ENCODE data around the gene MTFR1L.
A peak's percentile ranks its signal among the peaks of the same experiment; 100 is the strongest.

Gene MTFR1L

DNA sequence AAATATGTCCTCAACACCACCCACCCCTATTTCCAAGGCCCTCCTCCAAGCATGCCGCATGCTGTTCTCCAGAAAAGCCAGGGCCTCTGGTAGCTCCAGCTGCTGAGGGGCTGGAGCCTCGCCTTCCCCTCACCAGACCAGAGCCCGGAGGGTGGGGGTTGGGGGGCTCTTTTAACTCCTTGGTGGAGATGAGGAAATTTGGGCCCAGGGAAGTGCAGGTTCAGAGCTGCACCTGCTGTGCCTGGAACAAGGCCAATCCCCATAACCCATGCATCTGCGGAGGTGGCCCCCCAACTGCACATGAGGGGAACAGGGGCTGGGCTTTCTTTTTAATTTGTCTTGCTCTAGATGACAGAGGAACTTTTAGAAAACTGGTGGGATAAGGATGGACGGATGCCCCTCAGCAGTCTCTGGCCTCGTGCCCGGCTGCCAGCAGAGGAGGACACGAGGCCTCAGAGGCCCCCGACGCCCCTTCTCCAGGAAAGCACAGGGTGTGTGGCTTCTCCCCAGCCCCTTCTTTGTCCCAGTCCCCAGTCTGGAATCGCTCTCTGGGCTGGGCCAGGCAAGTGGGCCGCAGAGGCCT lies 20.3 kb upstream of the MTFR1L start:
- Histone ChIP-seq H3K9me3 (ENCODE audit: control insufficient read depth in 1 of 2, low read length in 2 of 2) (no peaks in the 10 kb centered on the region), H3K27me3 (ENCODE audit: control insufficient read depth in 1 of 2, insufficient read depth in 2 of 2, low read length in 2 of 2) (no peaks in the 10 kb centered on the region), H3K4me3 (ENCODE audit: low read depth in 1 of 2, low read length in 2 of 2) (peak overlapping the region; percentile 54 to 65), H3K27ac (ENCODE audit: low read depth, low read length) (no peak overlapping the region), H3K9ac (ENCODE audit: low read depth in 1 of 2, low read length in 2 of 2) (peak overlapping the region; percentile 51 to 63), H3K4me1 (ENCODE audit: control insufficient read depth in 1 of 2, insufficient read depth in 2 of 2, low read length in 2 of 2) (peaks cover 12 to 30% of the 10 kb centered on the region in 2 donors), H3K36me3 (ENCODE audit: control insufficient read depth in 1 of 2, insufficient read depth in 2 of 2, low read length in 2 of 2) (no peaks in the 10 kb centered on the region)

DNA sequence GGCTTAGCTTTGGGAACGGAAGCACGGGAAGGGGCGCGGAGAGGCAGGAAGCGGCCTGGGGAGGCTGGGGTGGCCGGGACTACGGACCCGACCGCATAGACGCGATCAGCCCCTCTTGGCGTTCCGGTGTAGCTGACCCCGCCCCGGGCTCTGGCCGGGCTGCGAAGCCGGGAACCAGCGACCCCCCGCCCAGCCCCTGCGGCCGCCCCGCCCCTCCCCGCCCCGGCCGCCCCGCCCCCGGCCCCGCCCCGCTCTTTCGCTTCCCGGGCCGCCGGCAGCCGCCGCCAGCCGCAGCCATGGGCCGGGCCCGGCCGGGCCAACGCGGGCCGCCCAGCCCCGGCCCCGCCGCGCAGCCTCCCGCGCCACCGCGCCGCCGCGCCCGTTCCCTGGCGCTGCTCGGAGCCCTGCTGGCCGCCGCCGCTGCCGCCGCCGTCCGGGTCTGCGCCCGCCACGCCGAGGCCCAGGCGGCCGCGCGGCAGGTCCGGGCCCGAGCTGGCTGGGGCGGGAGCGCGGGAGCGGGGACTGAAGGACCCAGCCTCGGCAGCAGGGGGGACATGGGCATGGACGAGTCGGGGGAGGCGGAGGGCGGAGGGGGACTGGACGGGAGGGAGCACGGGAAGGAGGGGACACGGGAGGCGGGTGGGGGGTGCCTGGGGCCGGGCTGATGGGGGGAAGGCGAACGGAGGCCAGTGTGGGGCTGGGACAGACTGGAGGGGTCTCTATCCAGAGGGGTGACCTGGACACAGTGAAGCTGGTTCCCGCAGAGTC lies 19.6 kb upstream of the MTFR1L start, which contains the start of gene SELENON:
Gene SELENON (plus strand): TSS at position 259 of the 768 bp plus-strand sequence. CDS start 38 bp downstream, at position 297.
- Histone ChIP-seq H3K36me3 (ENCODE audit: control insufficient read depth in 1 of 2, insufficient read depth in 2 of 2, low read length in 2 of 2) (peaks cover 0 to 3% of the 10 kb centered on the region in 2 donors), H3K4me3 (ENCODE audit: low read depth in 1 of 2, low read length in 2 of 2) (peak within 1 kb of the TSS; percentile 72 to 76), H3K27ac (ENCODE audit: low read depth, low read length) (peak within 1 kb of the TSS; percentile 3), H3K4me1 (ENCODE audit: control insufficient read depth in 1 of 2, insufficient read depth in 2 of 2, low read length in 2 of 2) (peaks cover 12 to 30% of the 10 kb centered on the region in 2 donors), H3K9ac (ENCODE audit: low read depth in 1 of 2, low read length in 2 of 2) (peak within 1 kb of the TSS; percentile 54 to 77), H3K9me3 (ENCODE audit: control insufficient read depth in 1 of 2, low read length in 2 of 2) (no peaks in the 10 kb centered on the region), H3K27me3 (ENCODE audit: control insufficient read depth in 1 of 2, insufficient read depth in 2 of 2, low read length in 2 of 2) (no peaks in the 10 kb centered on the region)

- peak overlapping the region; percentile 54 to 77 for H3K9ac ChIP-seq (ENCODE audit: low read depth in 1 of 2, low read length in 2 of 2)
- peaks cover 0 to 10% of the 10 kb centered on the region in 2 donors for H3K36me3 ChIP-seq (ENCODE audit: control insufficient read depth in 1 of 2, insufficient read depth in 2 of 2, low read length in 2 of 2)
- no peaks in the 10 kb centered on the region for H3K27me3 ChIP-seq (ENCODE audit: control insufficient read depth in 1 of 2, insufficient read depth in 2 of 2, low read length in 2 of 2)
- H3K9me3 ChIP-seq (ENCODE audit: control insufficient read depth in 1 of 2, low read length in 2 of 2) = no peaks in the 10 kb centered on the region
- H3K4me1 ChIP-seq (ENCODE audit: control insufficient read depth in 1 of 2, insufficient read depth in 2 of 2, low read length in 2 of 2) = peaks cover 12 to 30% of the 10 kb centered on the region in 2 donors
- peak overlapping the region; percentile 72 to 76 for H3K4me3 ChIP-seq (ENCODE audit: low read depth in 1 of 2, low read length in 2 of 2)
- H3K27ac ChIP-seq (ENCODE audit: low read depth, low read length) = peak overlapping the region; percentile 3
These were observed 18.9 kb upstream of the MTFR1L start for GRCh38 chr1:25800703-25801377.

- no peaks in the 10 kb centered on the region for H3K9me3 ChIP-seq (ENCODE audit: control insufficient read depth in 1 of 2, low read length in 2 of 2)
- H3K27ac ChIP-seq (ENCODE audit: low read depth, low read length) = no peak overlapping the region
- H3K4me3 ChIP-seq (ENCODE audit: low read depth in 1 of 2, low read length in 2 of 2) = no peak overlapping the region
- no peaks in the 10 kb centered on the region for H3K27me3 ChIP-seq (ENCODE audit: control insufficient read depth in 1 of 2, insufficient read depth in 2 of 2, low read length in 2 of 2)
- H3K4me1 ChIP-seq (ENCODE audit: control insufficient read depth in 1 of 2, insufficient read depth in 2 of 2, low read length in 2 of 2) = peaks cover 10 to 34% of the 10 kb centered on the region in 2 donors
- H3K36me3 ChIP-seq (ENCODE audit: control insufficient read depth in 1 of 2, insufficient read depth in 2 of 2, low read length in 2 of 2) = peaks cover 0 to 15% of the 10 kb centered on the region in 2 donors
- no peak overlapping the region for H3K9ac ChIP-seq (ENCODE audit: low read depth in 1 of 2, low read length in 2 of 2)
These were observed 16.8 kb upstream of the MTFR1L start for GRCh38 chr1:25802915-25803314.

DNA sequence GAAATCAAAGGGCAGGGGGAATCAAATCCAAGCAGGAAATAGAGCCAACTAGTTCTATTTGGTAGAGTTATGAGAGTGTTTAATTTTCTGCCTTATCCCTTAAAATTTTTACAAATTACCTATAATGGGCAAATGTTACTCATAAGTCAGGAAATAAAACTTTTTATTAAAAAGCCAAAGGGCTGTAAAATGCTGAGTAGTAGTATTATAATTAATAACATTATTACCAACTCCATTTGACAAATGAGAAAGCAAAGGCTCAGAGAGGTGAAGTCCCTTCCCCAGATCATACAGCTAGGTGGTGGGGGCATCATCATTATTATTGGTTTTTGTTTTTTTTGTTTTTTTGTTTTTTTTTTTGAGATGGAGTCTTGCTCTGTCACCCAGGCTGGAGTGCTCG lies 16.4 kb upstream of the MTFR1L start:
- Histone ChIP-seq H3K27ac (ENCODE audit: low read depth, low read length) (no peak overlapping the region), H3K9me3 (ENCODE audit: control insufficient read depth in 1 of 2, low read length in 2 of 2) (no peaks in the 10 kb centered on the region), H3K4me3 (ENCODE audit: low read depth in 1 of 2, low read length in 2 of 2) (no peak overlapping the region), H3K9ac (ENCODE audit: low read depth in 1 of 2, low read length in 2 of 2) (no peak overlapping the region), H3K36me3 (ENCODE audit: control insufficient read depth in 1 of 2, insufficient read depth in 2 of 2, low read length in 2 of 2) (peaks cover 0 to 15% of the 10 kb centered on the region in 2 donors), H3K27me3 (ENCODE audit: control insufficient read depth in 1 of 2, insufficient read depth in 2 of 2, low read length in 2 of 2) (no peaks in the 10 kb centered on the region), H3K4me1 (ENCODE audit: control insufficient read depth in 1 of 2, insufficient read depth in 2 of 2, low read length in 2 of 2) (peaks cover 13 to 35% of the 10 kb centered on the region in 2 donors)

DNA sequence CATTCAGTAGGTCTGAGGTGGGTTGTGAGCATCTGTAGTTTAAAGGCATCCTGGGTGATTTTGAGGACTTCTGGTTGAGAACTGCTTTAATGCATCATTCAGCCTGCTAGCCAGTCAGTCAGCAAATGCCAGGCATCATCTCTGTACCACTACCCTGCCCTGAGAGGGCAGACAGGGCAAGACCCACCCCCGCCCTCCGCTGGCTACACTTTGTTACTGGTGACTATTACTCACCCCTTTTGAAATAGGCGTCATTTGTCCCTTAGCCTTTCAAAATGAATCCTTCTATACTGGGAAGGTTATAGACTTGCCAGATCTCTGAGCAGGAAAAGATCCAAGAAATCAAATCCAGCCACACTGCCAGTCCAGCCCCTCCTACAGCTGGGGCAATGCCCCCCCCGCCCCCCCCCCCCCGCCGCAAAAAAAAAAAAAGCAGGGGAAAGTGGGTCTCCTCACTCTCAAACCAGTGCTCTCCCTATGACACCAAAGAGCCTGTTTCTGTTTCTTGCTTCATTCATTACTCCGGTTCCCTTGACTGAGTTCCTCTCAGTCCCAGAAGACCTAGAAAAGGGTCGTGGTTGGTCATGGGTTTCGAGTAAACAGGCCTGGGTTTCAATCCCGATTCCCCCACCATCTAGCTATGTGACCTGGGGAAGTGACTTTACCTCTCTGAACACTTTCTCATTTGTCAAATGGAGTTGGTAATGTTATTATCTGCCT lies 15.3 kb upstream of the MTFR1L start:
- Histone ChIP-seq H3K9me3 (ENCODE audit: control insufficient read depth in 1 of 2, low read length in 2 of 2) (no peaks in the 10 kb centered on the region), H3K4me1 (ENCODE audit: control insufficient read depth in 1 of 2, insufficient read depth in 2 of 2, low read length in 2 of 2) (peaks cover 13 to 32% of the 10 kb centered on the region in 2 donors), H3K27me3 (ENCODE audit: control insufficient read depth in 1 of 2, insufficient read depth in 2 of 2, low read length in 2 of 2) (no peaks in the 10 kb centered on the region), H3K4me3 (ENCODE audit: low read depth in 1 of 2, low read length in 2 of 2) (no peak overlapping the region), H3K27ac (ENCODE audit: low read depth, low read length) (no peak overlapping the region), H3K36me3 (ENCODE audit: control insufficient read depth in 1 of 2, insufficient read depth in 2 of 2, low read length in 2 of 2) (peaks cover 5 to 15% of the 10 kb centered on the region in 2 donors), H3K9ac (ENCODE audit: low read depth in 1 of 2, low read length in 2 of 2) (no peak overlapping the region)

DNA sequence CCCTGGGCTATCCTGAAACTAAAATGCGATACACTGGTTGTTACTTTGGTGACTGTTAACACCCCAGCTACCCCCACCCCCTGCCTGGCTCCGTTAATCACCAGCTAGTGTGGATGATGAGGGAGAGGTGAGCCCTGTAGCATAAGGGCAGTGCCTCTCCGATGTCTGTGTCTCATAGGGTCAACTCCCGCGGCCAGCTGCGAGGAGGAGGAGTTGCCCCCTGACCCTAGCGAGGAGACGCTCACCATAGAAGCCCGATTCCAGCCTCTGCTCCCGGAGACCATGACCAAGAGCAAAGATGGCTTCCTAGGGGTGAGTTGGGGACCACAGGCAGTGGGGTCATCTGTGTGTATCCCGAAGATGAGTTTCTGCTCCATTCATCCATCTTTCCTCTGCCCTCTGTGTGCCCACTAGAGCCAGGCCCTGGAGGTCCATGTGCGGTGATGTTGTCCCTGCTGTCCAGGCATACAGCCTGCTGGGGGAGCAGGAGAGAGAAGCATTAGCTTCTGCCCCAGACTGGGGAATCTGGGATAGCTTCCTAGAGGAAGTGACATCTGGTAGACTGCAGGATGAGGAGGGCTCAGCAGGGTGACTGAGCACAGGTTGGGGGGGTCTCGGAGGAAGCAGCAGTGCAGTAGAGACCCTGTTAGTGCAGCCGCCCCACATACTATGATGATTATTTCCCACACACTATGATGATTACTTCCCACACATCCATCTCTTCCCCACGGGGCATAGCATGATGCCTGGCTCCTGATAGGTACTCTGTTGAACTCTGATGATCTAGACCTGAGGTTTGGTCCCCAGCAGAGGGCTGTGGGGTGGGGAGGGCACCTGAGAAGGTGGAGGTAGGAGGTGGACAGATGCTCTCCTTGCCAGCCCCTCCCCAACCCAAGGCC lies 14.5 kb upstream of the MTFR1L start:
- Histone ChIP-seq H3K27ac (ENCODE audit: low read depth, low read length) (no peak overlapping the region), H3K27me3 (ENCODE audit: control insufficient read depth in 1 of 2, insufficient read depth in 2 of 2, low read length in 2 of 2) (no peaks in the 10 kb centered on the region), H3K9me3 (ENCODE audit: control insufficient read depth in 1 of 2, low read length in 2 of 2) (no peaks in the 10 kb centered on the region), H3K9ac (ENCODE audit: low read depth in 1 of 2, low read length in 2 of 2) (no peak overlapping the region), H3K4me1 (ENCODE audit: control insufficient read depth in 1 of 2, insufficient read depth in 2 of 2, low read length in 2 of 2) (peaks cover 10 to 33% of the 10 kb centered on the region in 2 donors), H3K4me3 (ENCODE audit: low read depth in 1 of 2, low read length in 2 of 2) (no peak overlapping the region), H3K36me3 (ENCODE audit: control insufficient read depth in 1 of 2, insufficient read depth in 2 of 2, low read length in 2 of 2) (peaks cover 8 to 15% of the 10 kb centered on the region in 2 donors)

DNA sequence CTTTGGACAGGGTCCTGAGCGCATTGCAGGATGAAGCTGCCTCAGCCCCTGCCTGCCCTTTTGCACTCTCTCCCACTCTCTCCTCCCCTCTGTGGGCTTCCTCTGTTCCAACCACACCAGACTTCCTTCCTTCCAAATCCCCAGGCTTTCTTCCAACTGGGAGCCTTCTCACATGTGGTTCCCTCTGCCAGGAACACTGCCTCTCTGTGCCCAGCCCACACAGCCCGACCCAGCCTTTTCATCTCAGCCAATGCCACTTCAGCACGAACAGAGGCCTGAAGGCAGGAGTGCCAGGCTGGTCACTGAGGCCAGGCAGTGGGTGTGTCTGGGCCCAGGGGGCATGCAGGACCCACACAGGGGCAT lies 13.9 kb upstream of the MTFR1L start:
- Histone ChIP-seq H3K27me3 (ENCODE audit: control insufficient read depth in 1 of 2, insufficient read depth in 2 of 2, low read length in 2 of 2) (no peaks in the 10 kb centered on the region), H3K9ac (ENCODE audit: low read depth in 1 of 2, low read length in 2 of 2) (no peak overlapping the region), H3K27ac (ENCODE audit: low read depth, low read length) (no peak overlapping the region), H3K4me1 (ENCODE audit: control insufficient read depth in 1 of 2, insufficient read depth in 2 of 2, low read length in 2 of 2) (peaks cover 10 to 35% of the 10 kb centered on the region in 2 donors), H3K36me3 (ENCODE audit: control insufficient read depth in 1 of 2, insufficient read depth in 2 of 2, low read length in 2 of 2) (peaks cover 8 to 15% of the 10 kb centered on the region in 2 donors), H3K4me3 (ENCODE audit: low read depth in 1 of 2, low read length in 2 of 2) (no peak overlapping the region), H3K9me3 (ENCODE audit: control insufficient read depth in 1 of 2, low read length in 2 of 2) (no peaks in the 10 kb centered on the region)

GRCh38 chr1:25806418-25806817 lies 13.3 kb upstream of the MTFR1L start:
- Histone ChIP-seq H3K27ac (ENCODE audit: low read depth, low read length) (no peak overlapping the region), H3K9ac (ENCODE audit: low read depth in 1 of 2, low read length in 2 of 2) (no peak overlapping the region), H3K4me1 (ENCODE audit: control insufficient read depth in 1 of 2, insufficient read depth in 2 of 2, low read length in 2 of 2) (peaks cover 10 to 36% of the 10 kb centered on the region in 2 donors), H3K9me3 (ENCODE audit: control insufficient read depth in 1 of 2, low read length in 2 of 2) (no peaks in the 10 kb centered on the region), H3K36me3 (ENCODE audit: control insufficient read depth in 1 of 2, insufficient read depth in 2 of 2, low read length in 2 of 2) (peaks cover 8 to 18% of the 10 kb centered on the region in 2 donors), H3K4me3 (ENCODE audit: low read depth in 1 of 2, low read length in 2 of 2) (no peak overlapping the region), H3K27me3 (ENCODE audit: control insufficient read depth in 1 of 2, insufficient read depth in 2 of 2, low read length in 2 of 2) (no peaks in the 10 kb centered on the region)
